Measurements from ENCODE around the gene HSPB7.
"Not testable (repeated sequence)": the region's sequence is repeated elsewhere in the genome, so short reads cannot be mapped to it uniquely, and the experiment has no call there.

Gene HSPB7

GRCh38 chr1:16013220-16013907 lies 4.5 kb downstream of the HSPB7 start:
- H3K4me3 ChIP-seq (ENCODE audit: low read length), result no peak overlapping the region
- no peak for DNase-seq (ENCODE audit: low read depth, low spot score)

- no peak overlapping the region for H3K4me3 ChIP-seq (ENCODE audit: low read length)
- no peak for DNase-seq (ENCODE audit: low read depth, low spot score)
Measured at GRCh38 chr1:16012590-16013219, 5.1 kb downstream of the HSPB7 start.

- DNase-seq (ENCODE audit: low read depth, low spot score), result no peak
- no peak overlapping the region for H3K4me3 ChIP-seq (ENCODE audit: low read length)
Measured at GRCh38 chr1:16011936-16012589, 5.8 kb downstream of the HSPB7 start.

GRCh38 chr1:16010837-16011236 lies 7.0 kb downstream of the HSPB7 start:
- H3K4me3 ChIP-seq (ENCODE audit: low read length), result no peak overlapping the region
- no peak for DNase-seq (ENCODE audit: low read depth, low spot score)

GRCh38 chr1:16009678-16010077 lies 8.2 kb downstream of the HSPB7 start:
- H3K4me3 ChIP-seq (ENCODE audit: low read length), result no peak overlapping the region
- no peak for DNase-seq (ENCODE audit: low read depth, low spot score)

GRCh38 chr1:16009030-16009460 lies 8.8 kb downstream of the HSPB7 start:
- DNase-seq (ENCODE audit: low read depth, low spot score), result peak; percentile 32

GRCh38 chr1:16007671-16008341 lies 10.0 kb downstream of the HSPB7 start:
- no peak for DNase-seq (ENCODE audit: low read depth, low spot score)
- H3K4me3 ChIP-seq (ENCODE audit: low read length), result no peak overlapping the region

More at GRCh38 chr1:16009030-16009460, 8.8 kb downstream of the HSPB7 start:
- no peak overlapping the region for H3K4me3 ChIP-seq (ENCODE audit: low read length)

GRCh38 chr1:16006552-16007485 lies 11.0 kb downstream of the HSPB7 start:
- no peak overlapping the region for H3K4me3 ChIP-seq (ENCODE audit: low read length)
- no peak for DNase-seq (ENCODE audit: low read depth, low spot score)

GRCh38 chr1:16006010-16006409 lies 11.8 kb downstream of the HSPB7 start:
- no peak for DNase-seq (ENCODE audit: low read depth, low spot score)
- no peak overlapping the region for H3K4me3 ChIP-seq (ENCODE audit: low read length)

- no peak for DNase-seq (ENCODE audit: low read depth, low spot score)
- no peak overlapping the region for H3K4me3 ChIP-seq (ENCODE audit: low read length)
Measured at GRCh38 chr1:16005597-16005996, 12.2 kb downstream of the HSPB7 start.

- not testable (repeated sequence) for H3K4me3 ChIP-seq (ENCODE audit: low read length)
Measured at GRCh38 chr1:16001274-16001673, 16.6 kb downstream of the HSPB7 start.

GRCh38 chr1:15998929-15999328 lies 18.9 kb downstream of the HSPB7 start:
- no peak overlapping the region for H3K4me3 ChIP-seq (ENCODE audit: low read length)

More at GRCh38 chr1:16001274-16001673, 16.6 kb downstream of the HSPB7 start:
- DNase-seq (ENCODE audit: low read depth, low spot score), result not testable (repeated sequence)

GRCh38 chr1:15997637-15998280 lies 20.1 kb downstream of the HSPB7 start:
- no peak for DNase-seq (ENCODE audit: low read depth, low spot score)
- H3K4me3 ChIP-seq (ENCODE audit: low read length), result no peak overlapping the region

More at GRCh38 chr1:15998929-15999328, 18.9 kb downstream of the HSPB7 start:
- no peak for DNase-seq (ENCODE audit: low read depth, low spot score)

- H3K4me3 ChIP-seq (ENCODE audit: low read length), result no peak overlapping the region
- no peak for DNase-seq (ENCODE audit: low read depth, low spot score)
Measured at GRCh38 chr1:15997076-15997585, 20.7 kb downstream of the HSPB7 start.

GRCh38 chr1:15994590-15995351 lies 23.1 kb downstream of the HSPB7 start:
- DNase-seq (ENCODE audit: low read depth, low spot score), result no peak
- H3K4me3 ChIP-seq (ENCODE audit: low read length), result no peak overlapping the region

GRCh38 chr1:15994081-15994480 lies 23.8 kb downstream of the HSPB7 start:
- no peak for DNase-seq (ENCODE audit: low read depth, low spot score)
- H3K4me3 ChIP-seq (ENCODE audit: low read length), result no peak overlapping the region

- no peak for DNase-seq (ENCODE audit: low read depth, low spot score)
- no peak overlapping the region for H3K4me3 ChIP-seq (ENCODE audit: low read length)
Measured at GRCh38 chr1:15993666-15994065, 24.2 kb downstream of the HSPB7 start.
